Stimulated activated CD4-positive, alpha-beta T cell treated with anti-CD3 and anti-CD28 coated beads, Interleukin-1b, Interleukin-23, amount 100 ng/mL, for 24 hours (primary cell): ENCODE results near the gene GOLGA6C.
"Not testable (repeated sequence)": the region's sequence is repeated elsewhere in the genome, so short reads cannot be mapped to it uniquely, and the experiment has no call there.

Experiments
- DNase-seq, 4 experiments: peaks; one replicate each; pipeline ENCODE4 v3.0.0-alpha.2; 2020; ENCODE audit warnings: low read depth in 4 of 4, low spot score in 1 of 4

The GOLGA6C gene

GRCh38 chr15:75251343-75251742 is 6.8 kb upstream of the GOLGA6C start:
- not testable (repeated sequence) for DNase-seq

GRCh38 chr15:75252285-75252684 is 5.8 kb upstream of the GOLGA6C start:
- DNase-seq: not testable (repeated sequence)

- not testable (repeated sequence) for DNase-seq
Observed at GRCh38 chr15:75258620-75259343, 648 bp downstream of the GOLGA6C start.

GRCh38 chr15:75259873-75260272 is 1.7 kb downstream of the GOLGA6C start:
- not testable (repeated sequence) for DNase-seq

GRCh38 chr15:75273751-75274359 is 15.7 kb downstream of the GOLGA6C start:
- not testable (repeated sequence) for DNase-seq

- DNase-seq: peak in 3 of 4 experiments; percentile 34 to 64 (median 41)
Observed at GRCh38 chr15:75274509-75275107, 16.5 kb downstream of the GOLGA6C start.

- not testable (repeated sequence) for DNase-seq
Observed at GRCh38 chr15:75275617-75276016, 17.5 kb downstream of the GOLGA6C start.

- DNase-seq: not testable (repeated sequence)
Observed at GRCh38 chr15:75278497-75278896, 20.4 kb downstream of the GOLGA6C start.

GRCh38 chr15:75282572-75282971 is 24.4 kb downstream of the GOLGA6C start, which contains the start of gene GOLGA6D:
TSS of gene GOLGA6D (plus strand) at chr15:75282835. CDS start at chr15:75282876, 41 bp downstream.
- DNase-seq: not testable (repeated sequence)

GRCh38 chr15:75284152-75284551 is 26.0 kb downstream of the GOLGA6C start:
- not testable (repeated sequence) for DNase-seq

- DNase-seq: not testable (repeated sequence)
Observed at GRCh38 chr15:75293660-75294059, 35.5 kb downstream of the GOLGA6C start.

GRCh38 chr15:75298541-75299310 is 40.6 kb downstream of the GOLGA6C start:
- not testable (repeated sequence) for DNase-seq

GRCh38 chr15:75299311-75299688 is 41.2 kb downstream of the GOLGA6C start:
- peak; percentile 27 to 43 (median 39) for DNase-seq

- not testable (repeated sequence) for DNase-seq
Observed at GRCh38 chr15:75300026-75300425, 41.9 kb downstream of the GOLGA6C start.

GRCh38 chr15:75302318-75302717 is 44.2 kb downstream of the GOLGA6C start:
- DNase-seq: no peak

- DNase-seq: not testable (repeated sequence)
Observed at GRCh38 chr15:75302753-75303152, 44.6 kb downstream of the GOLGA6C start.

- DNase-seq: no peak
Observed at GRCh38 chr15:75306188-75306587, 48.1 kb downstream of the GOLGA6C start.

GRCh38 chr15:75307778-75308390 is 49.8 kb downstream of the GOLGA6C start:
- DNase-seq: no peak

GRCh38 chr15:75309711-75310110 is 51.6 kb downstream of the GOLGA6C start:
- no peak for DNase-seq

- DNase-seq: not testable (repeated sequence)
Observed at GRCh38 chr15:75312548-75312947, 54.4 kb downstream of the GOLGA6C start.
